ENCODE measurements around the gene KCTD8. TPM values are rescaled to one million over a fixed set of nuclear protein-coding genes. Genes with fewer than 3 reads are reported as not detected.
A peak's percentile ranks its signal among the peaks of the same experiment; 100 is the strongest.

The KCTD8 gene
- not detected for total RNA-seq

DNA sequence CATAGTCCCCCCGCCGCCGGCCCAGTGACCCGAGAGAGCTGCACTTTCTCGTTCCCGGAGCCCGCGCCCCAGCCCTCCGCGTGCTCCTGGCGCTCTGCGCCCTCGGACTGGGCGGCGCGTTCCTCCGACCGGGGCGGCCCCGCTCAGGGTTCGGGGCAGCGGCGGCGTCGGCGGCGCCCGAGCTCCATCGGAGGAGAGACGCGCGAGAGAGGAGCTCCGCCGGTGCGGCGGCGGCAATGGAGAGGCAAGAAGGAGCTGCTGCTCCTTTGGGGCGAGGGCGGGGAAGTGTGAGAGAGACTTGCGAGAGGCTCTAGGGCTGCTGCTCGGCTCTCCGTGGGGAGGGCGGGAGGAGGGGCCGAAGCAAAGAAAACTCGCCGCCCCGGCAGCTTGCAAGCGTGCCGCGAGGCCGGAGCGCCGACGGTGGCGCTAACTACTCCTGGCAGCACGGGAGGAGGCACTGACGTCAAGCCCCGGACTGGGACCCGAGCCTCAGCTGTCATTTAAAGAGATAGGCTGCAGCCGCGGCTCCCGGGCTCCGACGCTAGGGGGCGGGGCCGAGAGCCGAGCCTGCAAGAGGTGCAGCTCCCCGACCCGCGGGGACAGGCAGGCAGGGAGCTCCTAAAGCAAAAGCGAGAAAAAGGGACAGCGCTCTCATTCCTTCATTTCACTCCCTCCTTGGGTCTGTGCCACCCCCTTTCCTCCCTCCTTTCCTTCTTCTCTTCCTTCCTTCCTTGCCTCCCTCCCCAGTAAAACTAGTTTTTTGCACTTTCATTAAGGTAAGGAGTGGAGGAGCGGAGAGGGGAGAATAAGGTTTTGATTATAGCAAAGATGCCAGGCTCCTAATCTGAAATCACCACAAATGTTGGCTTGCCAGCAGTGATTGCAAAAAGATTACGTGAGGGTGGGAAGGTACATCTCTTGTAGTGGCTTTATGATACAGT, at the start of gene KCTD8:
KCTD8 (minus strand) TSS at position 289 of the 941 bp plus-strand sequence.
- peak; percentile 66 for DNase-seq

DNA sequence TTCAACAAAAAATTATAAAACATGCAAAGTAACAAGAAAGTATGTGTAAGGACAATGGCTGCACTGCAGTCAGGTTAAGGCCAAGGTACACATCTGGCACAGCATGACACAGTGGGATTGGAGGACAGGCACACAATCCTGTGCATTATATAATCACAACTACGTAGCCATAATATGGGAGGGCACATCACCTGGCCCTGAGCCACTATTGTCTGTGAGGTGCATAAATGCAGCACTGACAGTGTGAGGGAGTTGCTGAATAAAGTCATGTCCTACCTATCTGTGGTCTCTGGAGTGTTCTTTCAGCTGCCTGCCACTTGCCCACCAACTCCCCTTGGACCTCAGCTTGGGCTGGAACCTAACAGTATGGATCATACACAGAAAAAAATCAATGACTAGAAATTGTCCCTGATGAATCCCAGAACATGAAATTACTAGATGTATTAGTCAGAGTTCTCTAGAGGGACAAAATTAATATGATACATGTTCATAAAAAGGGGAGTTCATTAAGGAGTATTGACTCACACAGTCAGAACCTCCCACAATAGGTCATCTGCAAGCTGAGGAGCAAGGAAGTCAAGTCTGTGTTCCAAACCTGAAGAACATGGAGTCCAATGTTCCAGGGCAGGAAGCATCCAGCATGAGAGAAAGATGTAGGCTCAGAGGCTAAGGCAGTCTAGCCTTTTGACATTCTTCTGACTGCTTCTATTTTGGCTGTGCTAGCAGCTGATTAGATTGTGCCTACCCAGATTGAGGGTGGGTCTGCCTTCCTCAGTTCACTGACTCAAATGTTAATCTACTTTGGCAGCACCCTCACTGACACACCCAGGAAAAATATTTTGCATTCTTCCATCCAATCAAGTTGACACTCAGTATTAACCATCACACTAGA, 46.4 kb upstream of the KCTD8 start:
- DNase-seq: no peak

DNA sequence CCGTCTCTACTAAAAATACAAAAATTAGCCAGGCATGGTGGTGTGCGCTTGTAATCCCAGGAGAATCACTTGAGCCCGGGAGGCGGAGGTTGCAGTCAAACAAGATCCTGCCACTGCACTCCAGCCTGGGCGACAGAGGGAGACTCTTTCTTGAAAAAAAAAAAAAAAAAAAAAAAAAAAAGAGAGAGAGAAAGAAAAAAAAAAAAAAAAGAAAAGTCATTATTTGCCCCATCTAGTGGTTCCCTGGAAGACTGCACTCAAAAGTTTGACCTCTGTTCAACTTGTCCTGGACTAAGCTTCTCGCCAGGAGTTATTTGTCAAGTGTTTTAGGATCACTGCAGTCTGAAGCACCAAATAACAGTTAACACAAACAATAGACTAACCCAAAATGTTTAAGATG, 45.3 kb upstream of the KCTD8 start:
- no peak for DNase-seq

DNA sequence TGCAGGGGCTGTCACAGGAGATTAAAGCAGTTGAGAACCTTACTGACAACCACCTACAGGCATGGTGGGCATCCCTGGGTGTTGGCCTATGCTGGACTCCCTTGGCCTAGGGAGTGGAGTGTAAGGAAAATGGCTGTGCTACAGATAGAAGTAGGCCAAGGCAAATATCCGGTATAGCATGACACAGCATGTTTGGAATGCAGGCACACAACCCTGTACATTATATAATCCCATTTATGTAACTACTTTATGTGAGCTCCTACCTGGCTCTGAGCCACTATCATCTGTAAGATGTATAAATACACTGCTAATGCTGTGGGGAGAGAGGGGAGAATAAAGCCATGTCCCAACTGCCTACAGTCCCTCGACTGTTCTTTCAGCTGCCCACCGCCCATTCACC, 38.7 kb upstream of the KCTD8 start:
- DNase-seq: no peak

DNA sequence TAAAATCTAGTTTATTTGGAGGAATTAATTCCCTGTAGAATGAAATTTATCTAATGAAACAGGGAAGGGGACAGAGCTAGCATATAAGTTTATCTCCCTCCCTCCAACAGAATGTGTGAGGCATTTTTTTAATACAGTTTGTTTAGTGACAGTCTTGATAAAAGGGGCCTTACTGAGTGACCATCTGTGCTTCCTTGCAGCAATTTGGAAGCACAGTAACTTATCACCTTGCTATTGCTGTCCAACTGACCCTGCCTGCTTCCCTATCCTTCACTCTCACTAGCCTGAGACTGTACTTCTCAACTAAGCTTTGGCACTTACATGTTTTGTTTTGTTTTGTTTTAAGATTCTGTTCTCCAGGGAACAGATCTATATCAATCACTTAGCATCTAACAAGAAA, 31.1 kb upstream of the KCTD8 start:
- no peak for DNase-seq

DNA sequence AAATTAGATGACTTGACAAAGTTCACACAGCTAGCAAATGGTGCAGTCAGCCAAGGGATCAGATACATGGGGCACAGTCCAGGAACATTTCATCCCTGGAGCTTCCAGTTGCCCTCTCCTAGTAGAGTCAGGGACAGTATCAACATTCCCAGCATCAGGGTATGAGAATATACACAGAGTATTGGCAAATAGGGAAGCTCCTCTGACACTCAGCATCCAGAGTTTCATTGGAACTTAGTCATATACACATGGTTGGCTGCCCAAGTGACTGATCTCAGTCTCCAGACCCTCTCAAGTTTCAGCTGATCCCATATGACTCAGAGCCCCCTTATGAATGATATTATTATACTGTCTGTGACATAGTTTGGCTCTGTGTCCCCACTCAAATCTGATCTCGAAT, 13.7 kb upstream of the KCTD8 start:
- no peak for DNase-seq

DNA sequence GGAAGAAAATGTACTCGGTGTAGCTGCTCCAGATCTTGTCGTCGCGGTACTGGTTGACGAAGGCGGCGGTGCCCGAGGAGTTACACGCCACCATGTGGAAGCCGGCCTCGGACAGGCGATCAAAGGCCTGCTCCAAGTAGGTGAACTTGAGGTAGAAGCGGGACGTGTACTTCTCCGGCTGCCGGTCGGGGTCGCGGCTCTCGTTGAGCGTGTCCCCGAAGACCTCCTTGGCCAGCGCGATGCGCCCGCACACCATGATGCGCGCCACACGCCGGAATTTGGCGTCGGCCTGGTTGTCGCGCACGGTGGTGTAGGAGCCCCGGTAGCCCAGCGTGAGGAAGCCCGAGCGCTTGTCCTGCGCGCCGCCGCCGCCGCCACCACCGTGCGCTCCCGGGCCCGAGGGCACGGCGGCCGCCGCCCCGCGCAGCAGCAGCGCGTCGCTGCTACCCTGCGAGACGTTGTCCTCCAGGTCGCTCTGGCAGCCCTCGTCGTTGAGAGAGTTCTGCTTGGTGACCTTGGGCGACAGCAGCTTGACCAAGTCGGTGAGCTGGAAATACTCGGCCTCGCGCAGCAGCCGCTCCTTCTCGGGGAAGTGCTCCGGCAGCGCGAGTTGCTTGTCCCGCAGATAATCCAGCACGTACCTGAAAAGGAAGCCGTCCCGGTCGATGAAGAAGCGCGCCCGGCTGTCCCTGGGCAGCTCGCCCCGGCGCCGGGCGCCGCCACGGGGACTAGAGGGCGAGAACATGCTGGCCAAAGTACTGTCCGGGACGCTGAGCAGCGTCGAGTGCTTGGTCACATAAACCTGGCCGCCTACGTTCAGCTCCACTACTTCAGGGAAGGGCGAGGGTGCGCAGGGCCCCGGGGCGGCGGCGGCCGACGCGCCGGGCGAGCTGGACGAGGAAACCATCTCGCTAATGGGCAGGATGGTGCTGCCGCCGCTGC, 775 bp downstream of the KCTD8 start:
- no peak for DNase-seq

DNA sequence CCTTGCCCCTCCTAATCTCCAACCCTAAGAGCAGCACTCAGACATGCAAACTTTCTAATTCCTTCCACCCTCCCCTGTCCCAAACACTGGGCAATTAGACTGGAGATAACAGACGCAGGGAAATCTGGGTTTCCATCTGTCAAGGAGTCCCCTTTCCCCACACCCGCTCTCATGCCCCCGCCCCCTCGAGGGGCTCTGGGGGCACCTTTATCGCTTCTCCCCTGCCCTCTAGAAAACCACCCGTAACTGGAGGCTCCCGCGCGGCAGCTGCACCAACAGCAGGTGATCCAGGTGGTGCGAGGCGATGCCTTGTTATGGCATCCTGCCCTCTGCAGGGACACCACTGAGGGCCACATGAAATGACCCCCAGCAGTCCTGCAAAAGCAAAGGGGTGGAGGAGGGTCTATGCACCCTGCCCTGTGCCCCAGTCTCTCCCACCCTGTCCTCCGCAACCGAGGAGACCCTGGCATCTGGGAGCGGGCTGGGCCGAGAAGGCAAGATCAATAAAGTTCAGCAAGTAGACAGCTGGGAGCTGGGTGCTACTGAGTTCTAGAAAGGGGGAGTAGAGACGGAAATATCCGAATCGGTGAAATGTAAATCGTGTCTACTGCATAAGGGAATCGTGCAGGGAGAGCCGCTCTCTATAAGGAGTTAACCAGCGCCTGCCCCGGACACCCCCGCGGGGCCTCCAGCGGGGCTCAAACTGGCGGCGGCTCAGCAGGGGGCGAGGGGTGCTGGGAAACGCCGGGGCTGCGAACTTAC, 1.6 kb downstream of the KCTD8 start:
- no peak for DNase-seq

DNA sequence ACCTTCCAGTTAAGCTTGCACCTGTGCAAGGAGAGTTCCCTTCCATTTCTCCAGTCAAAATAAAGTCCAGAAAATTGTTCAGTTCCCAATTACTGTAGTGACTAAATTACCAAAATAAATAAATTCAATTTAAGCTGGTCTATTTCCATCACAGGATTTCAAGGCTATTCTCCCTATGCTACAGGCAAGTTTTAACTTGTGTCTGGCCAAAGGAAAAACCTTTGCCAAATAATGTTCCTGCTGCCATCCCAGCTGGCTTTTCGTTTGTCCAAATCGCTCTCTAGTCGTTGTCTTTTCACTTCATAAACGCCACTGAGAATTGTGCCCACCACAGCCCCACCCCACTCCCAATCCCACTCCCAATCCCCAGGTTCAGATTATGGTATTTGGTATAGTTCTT, 2.4 kb downstream of the KCTD8 start:
- no peak for DNase-seq

DNA sequence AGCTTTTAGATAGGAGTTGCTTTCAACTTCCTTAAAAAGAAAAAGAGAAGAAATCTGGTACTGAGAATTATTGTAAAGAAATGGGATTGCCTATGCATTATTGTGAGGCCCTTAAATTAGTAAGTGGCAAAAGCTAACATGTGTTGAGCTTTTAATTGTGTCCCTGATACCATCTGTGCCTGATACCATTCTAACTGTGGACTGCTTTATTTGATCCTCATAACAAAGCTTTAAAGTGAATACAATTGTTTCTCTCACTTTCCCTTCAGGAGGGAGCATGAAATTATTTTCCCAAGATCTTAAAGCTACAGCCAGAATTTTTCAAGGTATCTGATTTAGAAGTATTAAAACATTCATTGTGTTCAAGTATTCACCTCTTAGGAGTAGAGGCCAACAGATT, 9.9 kb downstream of the KCTD8 start:
- no peak for DNase-seq

DNA sequence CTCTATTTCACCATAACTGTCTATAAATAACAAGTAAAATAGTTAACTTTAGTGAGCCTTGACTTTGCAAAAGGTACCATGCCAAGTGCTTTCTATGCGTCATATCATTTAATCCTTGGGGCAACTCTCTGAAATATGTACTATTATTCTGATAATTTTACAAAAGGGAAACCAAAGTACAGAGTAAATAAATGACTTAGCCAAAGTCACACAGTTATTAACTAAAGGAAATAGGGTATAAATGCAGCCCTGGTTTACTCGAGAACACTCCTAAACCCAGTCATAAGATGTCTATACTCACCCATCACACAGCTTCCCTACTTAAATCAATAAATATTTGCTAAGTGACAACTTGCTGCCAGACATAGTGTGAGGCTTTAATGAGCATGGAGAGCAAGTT, 14.4 kb downstream of the KCTD8 start:
- DNase-seq: no peak

DNA sequence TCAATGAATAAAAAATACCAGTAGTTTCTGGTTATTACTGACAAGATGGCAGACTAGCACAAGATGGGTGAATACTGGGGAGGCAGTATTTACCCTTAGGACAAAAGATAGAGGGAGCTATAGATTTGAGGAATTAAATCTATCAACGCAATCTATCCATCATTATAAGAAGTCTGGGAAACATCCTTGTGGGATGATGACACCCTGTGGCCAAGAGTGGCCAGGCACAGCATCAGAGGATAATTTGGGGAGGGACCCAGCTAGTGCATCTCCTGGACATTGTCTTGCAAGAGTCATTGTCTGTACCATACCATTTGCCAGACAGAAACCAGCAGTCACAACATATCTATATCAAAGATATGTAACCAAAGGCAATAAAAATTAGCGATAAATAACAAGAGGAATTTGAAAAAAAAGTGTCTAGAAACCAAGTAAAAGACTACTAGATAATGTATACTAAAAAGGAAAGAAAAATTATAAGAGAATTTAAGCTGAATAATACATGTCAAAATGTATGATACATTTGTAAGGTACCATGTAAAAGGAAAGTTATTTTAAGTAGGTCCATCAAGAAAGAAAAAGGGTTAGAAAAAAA, 22.9 kb downstream of the KCTD8 start:
- DNase-seq: no peak

DNA sequence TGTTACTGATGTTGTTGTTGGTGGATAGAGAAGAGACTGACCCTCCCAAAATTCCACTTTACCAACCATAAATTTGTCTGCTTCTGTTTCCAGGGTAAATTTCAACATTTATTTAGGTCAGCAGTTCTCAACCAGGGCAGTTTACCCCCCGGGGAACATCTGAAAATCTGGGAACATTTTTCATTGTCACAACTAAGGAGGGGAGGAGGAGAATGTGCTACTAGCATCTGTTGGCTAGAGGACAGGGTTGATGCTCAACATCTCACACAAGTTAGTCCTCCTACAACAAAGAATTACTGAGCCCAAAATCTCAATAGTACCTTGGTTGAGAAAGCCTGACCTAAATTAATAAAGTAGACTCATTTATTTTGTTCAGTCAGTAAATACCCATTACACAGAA, 25.7 kb downstream of the KCTD8 start:
- DNase-seq: no peak

DNA sequence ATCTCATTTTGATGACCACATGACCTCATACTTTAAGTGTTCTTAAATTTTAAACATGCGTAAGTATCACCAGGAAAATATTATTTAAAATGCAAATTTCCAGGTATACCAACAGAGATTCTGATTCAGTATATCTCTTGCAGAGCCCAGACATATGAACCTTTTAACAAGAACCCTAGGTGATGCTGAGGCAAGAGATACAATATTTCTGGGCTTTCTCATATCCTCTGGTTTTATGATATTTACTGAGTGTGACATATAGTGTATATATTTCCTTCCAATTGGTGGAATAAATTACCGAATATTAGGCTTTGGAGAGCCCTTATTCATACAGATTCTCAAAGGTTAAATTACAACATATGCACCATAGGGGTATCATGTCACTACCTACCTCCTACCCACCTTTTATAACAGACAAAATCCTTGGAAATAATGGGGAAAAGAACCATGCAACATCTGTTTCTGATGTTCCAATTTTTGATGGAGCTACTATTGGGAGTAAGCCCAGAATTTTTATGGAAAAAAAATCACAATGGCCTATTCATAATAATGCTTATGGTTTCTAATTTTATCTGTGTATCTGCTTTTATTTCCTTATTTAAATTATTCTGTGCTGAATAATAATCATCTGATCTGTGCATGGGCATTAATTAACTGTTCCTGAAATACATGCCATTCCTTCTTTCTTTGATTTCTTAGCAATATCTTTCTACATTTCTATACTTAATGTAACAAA, 27.1 kb downstream of the KCTD8 start:
- DNase-seq: no peak

DNA sequence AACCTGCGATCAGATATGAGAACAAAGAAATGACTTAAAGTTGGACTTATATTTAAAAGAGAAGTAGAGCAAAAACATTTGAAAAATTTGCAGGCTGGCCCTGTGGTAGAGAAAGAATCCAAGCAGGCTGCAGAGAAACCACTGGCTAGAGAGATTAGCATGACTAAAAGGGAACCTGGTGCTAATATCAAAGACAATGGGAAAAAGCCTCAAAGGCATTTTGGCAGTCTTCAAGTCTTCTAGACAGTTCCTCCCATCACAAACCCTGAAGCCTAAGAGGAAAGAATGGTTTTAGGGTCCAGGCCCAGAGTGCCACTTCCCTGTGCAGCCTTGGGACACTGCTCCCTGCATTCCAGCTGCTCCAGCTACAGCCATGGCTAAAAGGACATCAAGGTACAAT, 33.4 kb downstream of the KCTD8 start:
- DNase-seq: no peak

DNA sequence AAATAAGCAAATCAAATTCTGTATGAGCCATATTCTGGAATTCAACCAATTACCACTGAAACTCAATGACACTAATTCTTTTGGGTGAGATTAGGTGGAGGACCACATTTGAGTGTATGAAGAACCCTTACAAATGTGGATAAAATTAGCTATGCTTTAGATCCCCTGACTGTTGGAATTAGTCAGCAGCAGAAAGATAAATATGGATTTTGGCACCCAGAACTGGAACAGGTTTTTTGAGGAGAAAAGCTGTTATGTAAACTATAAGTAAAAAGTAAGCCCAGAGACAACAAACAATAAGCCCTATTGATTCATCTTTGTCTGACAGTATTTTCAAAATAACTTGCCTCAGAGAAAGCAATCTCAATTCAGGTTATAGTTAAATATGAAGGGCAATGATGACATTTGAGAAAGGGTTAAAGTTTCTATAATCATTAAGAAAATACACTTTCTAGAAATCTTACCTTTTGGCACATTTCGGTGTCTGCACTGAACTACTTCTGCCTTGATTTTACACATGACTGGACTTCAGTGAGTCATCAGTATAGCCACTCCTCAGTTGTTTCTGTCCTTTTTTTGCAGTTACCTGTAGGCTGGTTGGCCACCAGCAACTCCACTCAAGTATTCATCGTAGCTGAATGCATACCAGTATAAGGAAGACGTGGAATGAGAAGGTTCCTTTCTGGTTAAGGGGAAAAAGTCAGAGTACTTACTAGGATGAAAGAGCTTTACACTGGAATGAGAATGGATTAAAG, 80.0 kb downstream of the KCTD8 start:
- no peak for DNase-seq

DNA sequence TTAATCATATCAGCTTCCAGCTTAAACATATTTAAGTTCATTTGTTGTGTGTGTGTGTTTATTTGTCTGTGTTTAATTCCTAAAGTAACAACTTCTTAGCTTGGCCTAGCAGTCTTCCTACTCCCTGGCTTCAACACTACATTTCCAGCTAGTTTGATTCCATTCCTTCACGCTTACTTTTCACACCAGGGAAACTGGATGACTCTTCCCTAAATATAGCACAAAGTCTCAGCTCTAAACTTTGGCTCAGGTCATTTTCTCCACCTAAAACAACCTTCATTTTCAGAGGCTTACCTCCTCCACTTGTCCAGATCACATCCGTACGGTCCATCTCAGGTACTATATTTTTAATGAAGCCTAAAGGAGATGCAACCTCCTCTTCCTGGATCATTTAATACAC, 94.4 kb downstream of the KCTD8 start:
- no peak for DNase-seq

DNA sequence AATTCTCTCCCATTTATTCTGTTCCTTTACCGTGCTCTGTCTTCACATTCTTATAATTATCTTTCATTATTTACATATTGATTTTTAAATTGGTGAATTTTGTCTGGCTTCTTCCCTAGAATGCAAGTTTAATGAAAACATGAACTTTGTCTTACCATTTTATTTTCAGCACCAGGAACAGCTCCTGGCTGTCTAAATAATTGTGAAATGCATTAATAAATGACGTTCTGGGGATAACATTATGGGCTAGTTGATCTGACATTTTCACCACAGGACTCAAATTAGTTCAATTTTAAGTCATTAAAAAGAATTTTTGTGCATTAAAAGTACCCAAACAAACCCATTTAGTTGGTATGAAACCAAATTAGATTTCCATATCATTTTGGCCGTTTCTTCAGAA, 97.5 kb downstream of the KCTD8 start:
- no peak for DNase-seq

DNA sequence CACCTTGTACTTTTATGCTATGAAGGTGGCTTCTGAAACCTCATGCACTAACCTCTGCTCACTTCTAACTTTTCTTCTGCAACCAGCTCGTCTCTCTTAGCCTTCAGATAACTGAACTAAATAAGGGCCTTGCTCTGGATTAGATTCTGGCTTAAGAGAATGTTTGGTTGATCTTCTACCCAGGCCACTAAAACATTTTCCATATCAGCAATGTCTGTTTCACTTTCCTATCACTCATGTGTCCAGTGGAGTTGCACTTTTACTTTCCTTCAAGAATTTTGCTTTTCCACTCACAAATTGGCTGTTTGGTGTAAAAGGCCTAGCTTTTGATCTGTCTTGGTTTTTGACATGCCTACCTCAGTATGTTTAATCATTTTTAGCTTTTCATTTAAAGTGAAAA, 105.8 kb downstream of the KCTD8 start:
- DNase-seq: no peak

DNA sequence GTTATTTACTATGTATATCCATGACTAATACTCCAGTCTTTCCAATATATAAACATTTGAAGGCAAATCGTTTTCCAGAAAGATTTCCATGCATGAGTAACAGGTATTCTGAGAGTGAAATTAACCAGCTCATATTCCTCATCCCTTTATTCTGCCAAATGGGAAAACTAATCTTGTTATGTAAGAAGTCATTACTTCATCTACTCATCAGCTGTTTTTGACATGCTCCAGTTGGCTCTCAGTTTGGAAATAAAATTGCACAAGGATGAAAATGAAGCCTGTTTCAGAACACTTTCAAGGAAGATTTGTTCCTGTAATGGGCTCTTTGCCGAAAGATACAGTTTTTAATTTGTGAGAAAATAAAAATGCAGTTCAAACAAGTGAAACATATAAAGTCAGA, 121.9 kb downstream of the KCTD8 start:
- DNase-seq: no peak
